NCI-H2081 (cell line): Measurements from ENCODE around the gene GRM8.
"Not testable (repeated sequence)": the region's sequence is repeated elsewhere in the genome, so short reads cannot be mapped to it uniquely, and the experiment has no call there.

Source experiments
- DNase-seq, 2 experiments: peaks; one replicate each; lab custom pipeline; 2025; lab: John Stamatoyannopoulos, UW

GRM8 gene

GRCh38 chr7:126908564-126908963 lies 344.2 kb downstream of the GRM8 start:
- not testable (repeated sequence) for DNase-seq

- DNase-seq = not testable (repeated sequence)
Measured at GRCh38 chr7:126907657-126908056, 345.1 kb downstream of the GRM8 start.

GRCh38 chr7:126905255-126905654 lies 347.5 kb downstream of the GRM8 start:
- DNase-seq = not testable (repeated sequence)

- not testable (repeated sequence) for DNase-seq
Measured at GRCh38 chr7:126901041-126901765, 351.5 kb downstream of the GRM8 start.

- DNase-seq = peak; percentile 85 to 93
Measured at GRCh38 chr7:126887980-126888379, 364.8 kb downstream of the GRM8 start.

- peak in 1 of 2 experiments; percentile 62 for DNase-seq
Measured at GRCh38 chr7:126887560-126887959, 365.2 kb downstream of the GRM8 start.

GRCh38 chr7:126882730-126883129 lies 370.0 kb downstream of the GRM8 start:
- peak in 1 of 2 experiments; percentile 33 for DNase-seq

GRCh38 chr7:126881908-126882307 lies 370.8 kb downstream of the GRM8 start:
- DNase-seq = peak; percentile 1 to 22

- DNase-seq = no peak
Measured at GRCh38 chr7:126881315-126881714, 371.4 kb downstream of the GRM8 start.

GRCh38 chr7:126876536-126876935 lies 376.2 kb downstream of the GRM8 start:
- not testable (repeated sequence) for DNase-seq

GRCh38 chr7:126856691-126857291 lies 395.9 kb downstream of the GRM8 start:
- peak in 1 of 2 experiments; percentile 22 for DNase-seq

- DNase-seq = no peak
Measured at GRCh38 chr7:126845331-126845730, 407.4 kb downstream of the GRM8 start.

- DNase-seq = no peak
Measured at GRCh38 chr7:126843883-126844282, 408.9 kb downstream of the GRM8 start.

GRCh38 chr7:126843336-126843735 lies 409.4 kb downstream of the GRM8 start:
- peak; percentile 12 to 69 for DNase-seq

GRCh38 chr7:126842451-126842850 lies 410.3 kb downstream of the GRM8 start:
- no peak for DNase-seq

- DNase-seq = peak; percentile 17 to 58
Measured at GRCh38 chr7:126840869-126841268, 411.9 kb downstream of the GRM8 start.

GRCh38 chr7:126839624-126840023 lies 413.1 kb downstream of the GRM8 start:
- no peak for DNase-seq

GRCh38 chr7:126838194-126838593 lies 414.5 kb downstream of the GRM8 start:
- no peak for DNase-seq

GRCh38 chr7:126831241-126831640 lies 421.5 kb downstream of the GRM8 start:
- not testable (repeated sequence) for DNase-seq

- DNase-seq = no peak
Measured at GRCh38 chr7:126820925-126821324, 431.8 kb downstream of the GRM8 start.

- no peak for DNase-seq
Measured at GRCh38 chr7:126819197-126819484, 433.6 kb downstream of the GRM8 start.

GRCh38 chr7:126818393-126819196 lies 434.1 kb downstream of the GRM8 start:
- no peak for DNase-seq

- DNase-seq = no peak
Measured at GRCh38 chr7:126809188-126809587, 443.6 kb downstream of the GRM8 start.
